AG20443 (cell line): ENCODE results near the gene PSMA4.
"Not testable (repeated sequence)": the region's sequence is repeated elsewhere in the genome, so short reads cannot be mapped to it uniquely, and the experiment has no call there.

Experiments
- DNase-seq: peaks from one replicate; pipeline ENCODE4 v3.0.0; 2012; ENCODE audit warnings: low spot score, mixed read lengths

PSMA4 gene

GRCh38 chr15:78551902-78552301 is 11.7 kb downstream of the PSMA4 start:
- no peak for DNase-seq

GRCh38 chr15:78552597-78552996 is 12.4 kb downstream of the PSMA4 start:
- DNase-seq, result no peak

- DNase-seq, result not testable (repeated sequence)
Measured at GRCh38 chr15:78560201-78560600, 20.0 kb downstream of the PSMA4 start.

GRCh38 chr15:78561490-78561889 is 21.2 kb downstream of the PSMA4 start:
- DNase-seq, result no peak

- DNase-seq, result no peak
Measured at GRCh38 chr15:78563092-78563491, 22.8 kb downstream of the PSMA4 start.

- DNase-seq, result no peak
Measured at GRCh38 chr15:78564743-78565096, 24.5 kb downstream of the PSMA4 start.

- peak; percentile 92 for DNase-seq
Measured at GRCh38 chr15:78565097-78565950, 25.1 kb downstream of the PSMA4 start, which contains the start of gene CHRNA5. Gene CHRNA5 (plus strand): TSS chr15:78565520. CDS start chr15:78565720, 200 bp downstream.

- DNase-seq, result peak; percentile 19
Measured at GRCh38 chr15:78565951-78566774, 25.9 kb downstream of the PSMA4 start.

GRCh38 chr15:78567531-78567930 is 27.3 kb downstream of the PSMA4 start:
- no peak for DNase-seq

GRCh38 chr15:78570710-78571109 is 30.5 kb downstream of the PSMA4 start:
- no peak for DNase-seq

GRCh38 chr15:78571382-78571781 is 31.1 kb downstream of the PSMA4 start:
- DNase-seq, result no peak

- no peak for DNase-seq
Measured at GRCh38 chr15:78573416-78573815, 33.2 kb downstream of the PSMA4 start.

- DNase-seq, result no peak
Measured at GRCh38 chr15:78574944-78575343, 34.7 kb downstream of the PSMA4 start.

GRCh38 chr15:78597583-78597982 is 57.3 kb downstream of the PSMA4 start:
- DNase-seq, result no peak

- DNase-seq, result no peak
Measured at GRCh38 chr15:78598348-78598747, 58.1 kb downstream of the PSMA4 start.

GRCh38 chr15:78599189-78599588 is 58.9 kb downstream of the PSMA4 start:
- DNase-seq, result no peak
